Small intestine (tissue), 7 donors: ENCODE measurements around the gene RASA3. TPM values are rescaled to one million over a fixed set of nuclear protein-coding genes. Genes with fewer than 3 reads are reported as not detected.
"Not testable (repeated sequence)": the region's sequence is repeated elsewhere in the genome, so short reads cannot be mapped to it uniquely, and the experiment has no call there.

Experiments
- DNase-seq, 2 donors: peaks; one replicate each; pipeline versions ENCODE4 v3.0.0 to v3.0.0-alpha.2; 2013
- FAIRE-seq: peaks from 2 replicates; lab custom pipeline; 2012; peaks lifted over from hg19 to GRCh38; lab: Jason Lieb, UNC
- H3K27ac ChIP-seq, 3 donors: one replicate each; pipeline ENCODE4 v1.5.1; 2013; ENCODE audit warnings: low read length in 2 of 3, mild to moderate bottlenecking in 2 of 3, control low read depth in 1 of 3, inconsistent platforms in 1 of 3, low read depth in 1 of 3, moderate library complexity in 1 of 3
- H3K27me3 ChIP-seq, 3 donors: one replicate each; pipeline ENCODE4 v1.6.1; 2013; ENCODE audit warnings: low read length in 3 of 3, inconsistent platforms in 1 of 3; ENCODE audit not compliant: control insufficient read depth in 3 of 3, insufficient read depth in 3 of 3
- H3K36me3 ChIP-seq, 3 donors: one replicate each; pipeline ENCODE4 v1.6.1; 2013; ENCODE audit warnings: low read length in 3 of 3, inconsistent platforms in 1 of 3, low read depth in 1 of 3, mild to moderate bottlenecking in 1 of 3, moderate library complexity in 1 of 3; ENCODE audit not compliant: control insufficient read depth in 3 of 3, insufficient read depth in 2 of 3
- H3K4me1 ChIP-seq, 3 donors: one replicate each; pipeline ENCODE4 v1.6.1; 2013; ENCODE audit warnings: low read length in 2 of 3, inconsistent platforms in 1 of 3, low read depth in 1 of 3, mild to moderate bottlenecking in 1 of 3, moderate library complexity in 1 of 3; ENCODE audit not compliant: control insufficient read depth in 3 of 3, insufficient read depth in 2 of 3
- H3K4me3 ChIP-seq, 3 donors: one replicate each; pipeline ENCODE4 v1.5.1; 2013; ENCODE audit warnings: low read length in 3 of 3, control low read depth in 1 of 3, inconsistent platforms in 1 of 3, low read depth in 1 of 3, mild to moderate bottlenecking in 1 of 3, moderate library complexity in 1 of 3
- H3K9me3 ChIP-seq, 2 donors: one replicate each; pipeline ENCODE4 v1.6.1; 2013; ENCODE audit warnings: low read depth in 1 of 2, low read length in 1 of 2; ENCODE audit not compliant: control insufficient read depth in 2 of 2, insufficient read depth in 1 of 2
- WGBS, 3 donors: extraction: QIAGEN DNeasy Blood & Tissue Kit; methylation state at CpG; one replicate each; pipeline ENCODE4 v1.1.7; 2013; 5-methylcytosine and 5-hydroxymethylcytosine counted together
- polyA plus RNA-seq, 4 donors: library from polyadenylated mRNA; stranded (reverse) in 3 of 4; unstranded in 1 of 4; fragments of 200-250 nt in 3 of 4; fragments of 120-200 nt in 1 of 4; gene quantifications; one replicate each; pipeline versions ENCODE4 v1.2.1 to v1.2.3, GENCODE V29; 2013
- donor health status: healthy with polysubstance abuse.
- donor health status: control.
- donor health status: control.
- donor health status: Bipolar disorder and iron deficiency.
- donor health status: healthy.

Gene RASA3
- polyA plus RNA-seq, 4 donors: 2.0 to 7.2 (median 6.5) TPM

DNA sequence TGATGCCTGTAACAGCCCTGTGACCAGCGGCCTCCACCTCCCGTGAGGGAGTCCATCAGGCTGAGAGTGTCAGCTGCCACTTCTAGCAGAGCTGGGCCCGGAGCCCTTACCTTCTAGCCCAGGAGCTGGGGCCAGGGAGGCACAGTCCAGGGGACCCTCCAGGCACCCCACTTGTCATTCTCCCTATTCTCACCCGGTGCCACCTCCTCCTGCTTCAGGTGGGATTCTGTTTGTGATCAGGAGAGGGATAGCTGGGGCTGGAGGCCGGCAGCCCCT is 4.1 kb downstream of the RASA3 start:
- 78 to 88% (median 85%) methylated on average over 5 of the region's 5 CpGs for WGBS, 3 donors
- no peak for FAIRE-seq
- H3K4me3 ChIP-seq: no peak overlapping the region

DNA sequence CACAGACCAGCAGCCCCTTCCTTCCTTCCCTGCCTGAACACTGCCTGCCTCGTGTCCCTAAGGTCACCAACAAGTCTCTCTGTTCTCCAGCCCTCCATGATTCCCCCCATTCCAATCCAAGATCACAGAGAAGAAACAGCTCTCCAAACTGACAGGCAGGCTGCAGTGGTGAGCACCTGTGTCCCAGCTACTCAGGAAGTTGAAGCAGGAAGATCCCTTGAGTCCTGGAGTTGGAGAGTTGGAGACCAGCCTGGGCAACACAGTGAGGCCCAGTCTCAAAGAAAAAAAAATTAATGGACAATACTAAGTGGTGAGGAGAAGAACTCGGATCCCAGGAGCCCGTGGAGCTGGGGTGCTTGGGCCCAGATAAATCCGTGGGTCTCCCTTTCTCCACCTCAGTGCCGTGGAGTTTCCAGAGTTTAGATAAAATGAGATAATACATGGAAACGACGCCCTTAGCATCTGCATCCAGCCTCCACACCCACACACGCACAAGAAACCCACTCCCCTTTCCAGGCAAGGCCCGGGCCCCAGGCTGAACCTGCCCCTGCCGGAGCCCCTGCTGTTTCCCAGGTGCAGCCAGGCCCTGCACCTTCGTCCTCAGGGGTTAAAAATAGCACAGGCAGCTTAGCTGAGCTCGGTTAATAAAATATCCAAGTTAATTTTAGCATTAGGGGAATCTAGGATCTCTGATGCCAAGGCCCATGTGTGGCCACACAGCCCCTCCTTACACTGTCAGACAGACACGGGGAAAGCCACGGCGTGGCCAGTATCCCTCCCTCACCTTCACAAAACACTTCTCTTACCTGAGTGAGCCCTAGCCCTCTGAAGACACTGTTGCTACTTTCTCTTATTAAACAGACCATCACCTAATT is 4.7 kb downstream of the RASA3 start:
- H3K9me3 ChIP-seq: no peaks in the 10 kb centered on the region
- H3K4me3 ChIP-seq: no peak overlapping the region
- H3K27me3 ChIP-seq: peaks cover 0 to 3% (median 0%) of the 10 kb centered on the region in 3 donors
- peaks cover 0 to 22% (median 0%) of the 10 kb centered on the region in 3 donors for H3K36me3 ChIP-seq
- DNase-seq: no peak
- FAIRE-seq: no peak
- H3K4me1 ChIP-seq: peaks cover 0 to 58% (median 6%) of the 10 kb centered on the region in 3 donors
- 70 to 82% (median 72%) methylated on average over 15 of the region's 15 CpGs for WGBS, 3 donors
- H3K27ac ChIP-seq: peak overlapping the region in 1 of 3 donors; percentile 89

More for the DNA sequence above, 4.1 kb downstream of the RASA3 start:
- Histone ChIP-seq H3K9me3 (no peaks in the 10 kb centered on the region), H3K36me3 (peaks cover 0 to 20% (median 0%) of the 10 kb centered on the region in 3 donors), H3K27me3 (peaks cover 0 to 3% (median 0%) of the 10 kb centered on the region in 3 donors), H3K4me1 (peaks cover 0 to 54% (median 6%) of the 10 kb centered on the region in 3 donors), H3K27ac (peak overlapping the region in 2 of 3 donors; percentile 8 to 89)
- no peak for DNase-seq

DNA sequence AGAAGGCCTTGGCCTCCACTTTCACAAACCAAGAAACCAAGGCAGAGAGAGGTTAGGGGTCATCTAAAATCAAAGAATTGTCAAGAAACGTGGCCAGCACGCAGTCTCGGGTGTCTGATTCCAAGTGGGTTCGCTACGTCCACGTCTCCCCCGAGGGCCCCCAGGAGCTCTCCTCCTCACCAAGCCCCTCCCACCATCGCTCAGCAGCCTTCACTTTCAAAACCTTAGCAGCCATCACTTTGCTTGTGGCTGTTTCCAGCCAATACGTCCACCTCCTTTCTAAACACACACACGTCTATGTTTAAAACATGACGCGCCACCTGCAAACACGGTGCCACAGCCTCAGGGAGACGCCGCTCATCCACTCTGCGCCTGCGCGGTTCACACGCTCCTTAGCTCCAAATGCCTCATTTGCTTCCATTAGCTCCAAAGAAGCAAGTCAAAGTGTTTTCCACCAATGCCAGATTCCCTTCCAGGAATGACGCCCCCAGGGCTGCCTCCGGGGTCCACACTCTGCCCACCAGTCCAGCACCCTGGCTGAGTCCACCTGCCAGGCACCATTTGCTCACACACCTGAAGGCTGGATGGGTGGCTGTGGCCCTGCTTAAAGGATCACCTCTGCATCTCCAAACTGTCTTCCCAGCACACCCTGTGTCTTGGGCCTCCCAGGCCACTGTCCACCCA is 5.5 kb downstream of the RASA3 start:
- H3K4me1 ChIP-seq: peaks cover 0 to 66% (median 6%) of the 10 kb centered on the region in 3 donors
- no peak overlapping the region for H3K4me3 ChIP-seq
- H3K27ac ChIP-seq: no peak overlapping the region
- H3K27me3 ChIP-seq: peaks cover 0 to 3% (median 0%) of the 10 kb centered on the region in 3 donors
- no peak for FAIRE-seq
- WGBS, 3 donors: 88 to 96% (median 91%) methylated on average over 21 of the region's 21 CpGs
- no peaks in the 10 kb centered on the region for H3K9me3 ChIP-seq
- peaks cover 0 to 24% (median 0%) of the 10 kb centered on the region in 3 donors for H3K36me3 ChIP-seq
- no peak for DNase-seq

DNA sequence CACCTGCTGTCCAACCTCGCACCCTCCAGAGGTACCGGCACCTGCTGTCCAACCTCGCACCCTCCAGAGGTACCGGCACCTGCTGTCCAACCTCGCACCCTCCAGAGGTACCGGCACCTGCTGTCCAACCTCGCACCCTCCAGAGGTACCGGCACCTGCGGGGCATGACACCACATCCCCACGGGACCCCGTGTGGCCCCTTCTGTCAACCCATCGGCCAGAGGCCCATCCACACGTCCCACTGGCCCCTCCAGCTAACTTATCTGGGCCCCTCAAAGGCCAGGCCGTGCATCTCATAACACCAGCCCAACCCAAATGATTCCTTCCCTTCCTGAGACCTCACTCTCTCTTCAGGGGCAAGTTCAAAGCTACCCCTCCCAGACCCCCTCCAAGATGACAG is 6.3 kb downstream of the RASA3 start:
- not testable (repeated sequence) for H3K9me3 ChIP-seq, H3K27ac ChIP-seq, DNase-seq, H3K27me3 ChIP-seq, FAIRE-seq, H3K4me3 ChIP-seq
- Histone ChIP-seq H3K36me3 (peaks cover 0 to 24% (median 0%) of the 10 kb centered on the region in 3 donors), H3K4me1 (peaks cover 0 to 68% (median 6%) of the 10 kb centered on the region in 3 donors)
- 94 to 99% (median 95%) methylated on average over 8 to 14 of the region's 14 CpGs for WGBS, 3 donors

DNA sequence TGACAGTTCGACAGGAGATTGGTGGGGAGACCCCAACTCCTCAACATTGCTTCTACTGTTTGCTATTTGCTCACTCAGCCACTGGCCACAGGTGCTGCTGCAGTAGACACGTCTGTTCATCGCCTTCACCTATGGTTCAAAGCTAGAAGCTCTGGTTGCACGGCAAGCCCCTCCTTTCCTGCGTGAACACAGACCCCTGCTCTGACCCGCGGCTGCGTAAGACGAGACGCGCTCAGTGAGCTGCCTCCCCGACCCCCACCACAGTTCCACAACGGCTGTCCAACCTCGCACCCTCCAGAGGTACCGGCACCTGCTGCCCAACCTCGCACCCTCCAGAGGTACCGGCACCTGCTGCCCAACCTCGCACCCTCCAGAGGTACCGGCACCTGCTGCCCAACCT is 6.8 kb downstream of the RASA3 start:
- 92 to 96% (median 94%) methylated on average over 15 to 18 of the region's 19 CpGs for WGBS, 3 donors
- Histone ChIP-seq H3K4me3 (no peak overlapping the region), H3K27ac (peak overlapping the region in 1 of 3 donors; percentile 81), H3K9me3 (no peaks in the 10 kb centered on the region), H3K4me1 (peaks cover 0 to 68% (median 6%) of the 10 kb centered on the region in 3 donors), H3K36me3 (peaks cover 0 to 24% (median 0%) of the 10 kb centered on the region in 3 donors), H3K27me3 (peaks cover 0 to 1% (median 0%) of the 10 kb centered on the region in 3 donors)
- DNase-seq: no peak
- FAIRE-seq: no peak

DNA sequence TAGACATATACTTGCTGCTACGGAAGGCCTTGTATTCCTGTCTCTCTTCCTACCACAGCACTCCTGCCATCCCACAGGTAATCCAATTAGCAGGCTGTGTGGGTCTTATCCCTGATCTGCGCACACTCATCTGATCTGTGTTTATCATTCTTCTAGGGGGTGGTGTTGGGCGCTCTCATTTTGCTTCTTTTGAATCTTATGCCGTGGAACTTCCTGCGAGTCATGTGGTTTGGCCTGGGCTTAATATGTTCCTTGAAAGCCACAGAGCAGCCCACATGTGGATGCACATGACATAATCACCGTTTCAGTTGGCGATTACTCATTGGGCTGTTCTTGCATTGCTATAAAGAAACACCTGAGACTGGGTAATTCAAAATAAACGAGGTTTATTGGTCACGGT is 7.5 kb downstream of the RASA3 start:
- Histone ChIP-seq H3K36me3 (peaks cover 0 to 24% (median 0%) of the 10 kb centered on the region in 3 donors), H3K27ac (peak overlapping the region in 2 of 3 donors; percentile 17 to 81), H3K4me3 (no peak overlapping the region), H3K9me3 (no peaks in the 10 kb centered on the region), H3K27me3 (no peaks in the 10 kb centered on the region), H3K4me1 (peaks cover 0 to 63% (median 5%) of the 10 kb centered on the region in 3 donors)
- WGBS, 3 donors: 60 to 82% (median 62%) methylated on average over 9 of the region's 9 CpGs
- DNase-seq (no peak), FAIRE-seq (no peak)

DNA sequence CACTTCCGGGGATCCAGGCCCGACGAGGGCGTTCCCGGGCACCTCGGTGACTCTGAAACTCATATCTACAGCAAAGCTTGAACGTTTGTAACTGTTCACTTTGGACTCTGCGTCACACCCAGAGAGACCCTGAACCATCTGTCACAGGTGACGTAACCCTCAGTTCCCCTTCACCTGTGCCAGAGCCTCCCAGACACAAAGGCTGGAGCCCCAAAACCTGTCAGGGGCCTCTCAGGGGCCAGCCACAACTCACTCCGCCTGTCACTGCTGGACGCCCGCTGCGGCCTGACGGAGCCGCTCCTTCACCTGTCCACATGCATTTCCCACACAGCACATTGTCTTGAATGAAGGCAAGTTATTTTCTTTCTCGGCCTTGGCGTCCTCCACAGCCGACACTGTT is 8.0 kb downstream of the RASA3 start:
- peaks cover 0 to 24% (median 0%) of the 10 kb centered on the region in 3 donors for H3K36me3 ChIP-seq
- H3K4me1 ChIP-seq: peaks cover 0 to 58% (median 2%) of the 10 kb centered on the region in 3 donors
- H3K27me3 ChIP-seq: no peaks in the 10 kb centered on the region
- 62 to 81% (median 64%) methylated on average over 16 to 18 of the region's 18 CpGs for WGBS, 3 donors
- peak; percentile 70 to 75 for DNase-seq
- H3K9me3 ChIP-seq: no peaks in the 10 kb centered on the region
- H3K27ac ChIP-seq: peak overlapping the region in 2 of 3 donors; percentile 17 to 81
- FAIRE-seq: no peak
- no peak overlapping the region for H3K4me3 ChIP-seq

DNA sequence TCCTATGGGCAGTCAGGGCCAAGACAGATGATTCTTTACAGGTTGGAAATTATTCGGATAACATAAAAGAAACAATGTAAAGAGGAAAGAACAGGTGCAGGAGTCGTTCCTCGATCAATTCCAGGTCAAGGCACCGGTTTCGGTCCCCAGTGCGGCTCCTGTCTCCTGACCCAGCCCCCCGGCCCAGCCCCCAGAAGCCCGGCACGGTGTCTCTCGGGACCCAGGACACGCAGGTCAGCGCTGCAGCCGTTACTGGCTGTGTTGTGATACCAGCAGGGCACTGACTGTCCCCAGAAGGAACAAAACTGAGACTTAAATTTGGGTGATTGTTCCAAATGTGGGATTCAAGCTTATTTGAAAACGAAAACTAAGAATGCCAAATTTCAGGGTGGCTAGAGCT is 8.5 kb downstream of the RASA3 start:
- H3K4me1 ChIP-seq: peaks cover 0 to 60% (median 2%) of the 10 kb centered on the region in 3 donors
- no peaks in the 10 kb centered on the region for H3K27me3 ChIP-seq
- DNase-seq (no peak), FAIRE-seq (no peak)
- H3K27ac ChIP-seq: peak overlapping the region in 1 of 3 donors; percentile 81
- 89 to 93% (median 91%) methylated on average over 14 of the region's 14 CpGs for WGBS, 3 donors
- H3K36me3 ChIP-seq: peaks cover 0 to 24% (median 0%) of the 10 kb centered on the region in 3 donors
- no peaks in the 10 kb centered on the region for H3K9me3 ChIP-seq
- H3K4me3 ChIP-seq: no peak overlapping the region
